DMS153 treated with DMSO at 0.1 percent for 48 hours (cell line): ENCODE measurements around the gene PEAR1.

Experiments
- DNase-seq: peaks from one replicate; lab custom pipeline; 2025; ENCODE audit not compliant: unreplicated experiment; lab: John Stamatoyannopoulos, UW

Gene PEAR1

GRCh38 chr1:156881101-156881500 lies 12.4 kb upstream of the PEAR1 start:
- DNase-seq: no peak

GRCh38 chr1:156881663-156882062 lies 11.9 kb upstream of the PEAR1 start:
- no peak for DNase-seq

GRCh38 chr1:156882543-156882942 lies 11.0 kb upstream of the PEAR1 start:
- no peak for DNase-seq

- DNase-seq: no peak
These were observed 9.6 kb upstream of the PEAR1 start for GRCh38 chr1:156883919-156884318.

GRCh38 chr1:156884560-156885184 lies 8.8 kb upstream of the PEAR1 start:
- DNase-seq: no peak

GRCh38 chr1:156885314-156885713 lies 8.2 kb upstream of the PEAR1 start:
- DNase-seq: no peak

GRCh38 chr1:156885880-156886355 lies 7.6 kb upstream of the PEAR1 start:
- no peak for DNase-seq

GRCh38 chr1:156886583-156887281 lies 6.8 kb upstream of the PEAR1 start:
- DNase-seq: no peak

GRCh38 chr1:156887317-156887716 lies 6.2 kb upstream of the PEAR1 start:
- no peak for DNase-seq

- DNase-seq: no peak
These were observed 5.8 kb upstream of the PEAR1 start for GRCh38 chr1:156887734-156888133.

- DNase-seq: peak; percentile 64
These were observed 3.5 kb upstream of the PEAR1 start for GRCh38 chr1:156889802-156890580.

GRCh38 chr1:156892190-156893047 lies 1.1 kb upstream of the PEAR1 start:
- peak; percentile 80 for DNase-seq

GRCh38 chr1:156894001-156894400 lies 483 bp downstream of the PEAR1 start:
- DNase-seq: no peak

- no peak for DNase-seq
These were observed 1.4 kb downstream of the PEAR1 start for GRCh38 chr1:156894711-156895454.

GRCh38 chr1:156895455-156895812 lies 1.9 kb downstream of the PEAR1 start:
- no peak for DNase-seq

GRCh38 chr1:156895927-156896326 lies 2.4 kb downstream of the PEAR1 start:
- no peak for DNase-seq

GRCh38 chr1:156896490-156897033 lies 3.0 kb downstream of the PEAR1 start:
- DNase-seq: no peak

GRCh38 chr1:156897078-156897825 lies 3.7 kb downstream of the PEAR1 start:
- no peak for DNase-seq

GRCh38 chr1:156898161-156898566 lies 4.6 kb downstream of the PEAR1 start:
- no peak for DNase-seq
